Measurements from ENCODE around the gene MBD5. TPM values are rescaled to one million over a fixed set of nuclear protein-coding genes. Genes with fewer than 3 reads are reported as not detected.
A peak's percentile ranks its signal among the peaks of the same experiment; 100 is the strongest.

MBD5 gene
- total RNA-seq, 1 experiment from 2014 or later: 14.5 TPM

DNA sequence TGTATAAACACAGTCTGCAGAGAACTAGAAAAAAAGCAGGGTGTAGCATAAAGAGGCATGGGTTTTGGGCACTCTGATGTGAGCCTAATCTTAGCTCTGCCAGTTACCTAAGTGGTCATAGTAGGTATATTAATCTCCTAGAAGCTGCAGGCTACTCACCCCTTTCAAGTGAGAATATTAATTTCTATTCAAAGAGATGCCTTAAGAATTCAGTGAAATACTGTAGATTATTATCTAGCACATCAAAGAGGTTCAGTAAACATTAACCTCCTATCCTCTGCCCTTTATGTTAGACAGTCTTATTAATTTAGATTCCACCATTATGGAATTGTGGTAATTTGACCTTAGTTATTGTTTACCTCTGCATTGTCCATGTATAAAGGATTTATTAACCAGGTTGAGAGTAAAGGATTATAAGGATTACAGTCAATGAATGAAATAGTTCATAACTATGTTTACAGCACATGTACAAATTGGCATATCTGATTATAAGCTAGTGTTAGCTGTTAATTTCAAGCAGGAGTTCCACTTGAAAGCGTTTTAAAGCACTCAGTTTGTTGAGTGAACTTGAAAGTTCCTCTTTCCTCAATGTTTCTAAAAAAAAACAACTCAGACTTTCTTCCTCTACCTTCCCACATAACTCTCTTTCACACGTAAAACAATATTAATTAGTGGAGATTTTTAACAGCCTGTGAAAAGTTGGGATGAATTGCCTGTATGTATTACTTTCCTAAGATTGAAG lies 473.1 kb downstream of the MBD5 start:
- in situ Hi-C loops (cut with HindIII; ENCODE audit: low sequenced_read_pairs): no loop called here

GRCh38 chr2:148495586-148495985 lies 474.7 kb downstream of the MBD5 start:
- in situ Hi-C loops (cut with HindIII; ENCODE audit: low sequenced_read_pairs): no loop called here
- DNase-seq (ENCODE audit: low spot score): no peak

More for the DNA sequence above, 473.1 kb downstream of the MBD5 start:
- DNase-seq (ENCODE audit: low spot score): no peak

GRCh38 chr2:148501545-148501944 lies 480.7 kb downstream of the MBD5 start:
- no peak for DNase-seq (ENCODE audit: low spot score)
- in situ Hi-C loops (cut with HindIII; ENCODE audit: low sequenced_read_pairs): no loop called here

DNA sequence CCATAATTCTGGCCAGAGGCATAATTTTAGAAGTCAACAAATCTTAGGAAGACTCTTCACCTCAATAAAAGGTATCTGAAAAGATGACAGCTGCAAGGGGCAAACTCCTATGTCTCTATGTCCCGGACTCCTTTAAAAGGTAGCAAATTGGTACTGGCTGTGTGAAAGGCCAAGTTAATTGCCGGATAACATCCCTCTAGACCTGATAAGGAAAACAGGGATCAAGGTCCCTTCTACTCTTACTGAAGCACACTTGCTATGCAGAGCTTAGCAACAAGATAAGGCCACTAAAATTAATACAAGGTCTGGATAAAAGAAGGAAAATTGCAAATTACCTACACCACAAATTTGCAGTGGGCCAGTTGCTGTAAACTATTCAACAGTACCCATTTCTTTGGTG lies 482.6 kb downstream of the MBD5 start:
- DNase-seq (ENCODE audit: low spot score): no peak
- in situ Hi-C loops (cut with HindIII; ENCODE audit: low sequenced_read_pairs): no loop called here

- in situ Hi-C loops (cut with HindIII; ENCODE audit: low sequenced_read_pairs): no loop called here
- no peak for DNase-seq (ENCODE audit: low spot score)
These were observed 487.1 kb downstream of the MBD5 start for GRCh38 chr2:148507970-148508369.

DNA sequence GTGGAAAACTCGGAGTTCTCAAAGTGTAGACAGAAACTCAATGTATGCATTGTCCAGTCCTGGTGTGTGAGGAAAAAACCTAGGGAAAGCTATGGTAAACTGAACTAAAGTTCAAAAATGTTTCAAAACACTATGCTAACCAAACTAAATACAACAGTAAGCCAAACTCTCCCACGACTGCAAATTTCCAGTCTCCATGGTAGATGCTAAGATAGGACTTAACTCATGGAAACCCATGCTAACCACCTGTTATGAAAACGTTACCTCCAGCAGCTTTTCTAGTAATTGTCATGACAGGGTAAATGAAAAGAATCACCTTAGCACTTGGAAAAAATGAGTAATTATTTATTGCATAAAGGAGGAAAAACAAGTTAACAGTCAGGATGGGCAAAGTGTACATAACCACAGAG lies 488.0 kb downstream of the MBD5 start:
- no peak for DNase-seq (ENCODE audit: low spot score)
- in situ Hi-C loops (cut with HindIII; ENCODE audit: low sequenced_read_pairs): no loop called here

- in situ Hi-C loops (cut with HindIII; ENCODE audit: low sequenced_read_pairs): no loop called here
- peak; percentile 68 for DNase-seq (ENCODE audit: low spot score)
These were observed 488.5 kb downstream of the MBD5 start for GRCh38 chr2:148509288-148509902.

DNA sequence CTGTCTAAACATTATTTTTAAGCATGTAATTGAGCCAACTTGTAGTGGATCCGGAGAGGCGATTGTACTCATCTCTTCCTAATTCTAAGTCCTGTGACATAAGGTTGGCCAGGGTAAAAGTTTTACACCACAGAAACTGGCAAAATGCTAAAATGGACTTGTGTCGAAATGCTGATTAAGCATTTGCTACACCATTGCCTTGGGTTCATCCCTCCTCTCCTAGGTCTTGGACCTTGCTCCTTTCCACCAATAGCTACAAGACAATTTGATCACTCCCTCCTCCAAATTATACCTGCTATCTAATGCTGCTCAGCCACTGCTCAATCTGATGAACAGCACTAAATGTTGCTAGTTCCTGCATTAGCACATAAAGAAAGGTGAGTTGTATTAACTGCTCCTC lies 491.0 kb downstream of the MBD5 start:
- no peak for DNase-seq (ENCODE audit: low spot score)
- in situ Hi-C loops (cut with HindIII; ENCODE audit: low sequenced_read_pairs): no loop called here

DNA sequence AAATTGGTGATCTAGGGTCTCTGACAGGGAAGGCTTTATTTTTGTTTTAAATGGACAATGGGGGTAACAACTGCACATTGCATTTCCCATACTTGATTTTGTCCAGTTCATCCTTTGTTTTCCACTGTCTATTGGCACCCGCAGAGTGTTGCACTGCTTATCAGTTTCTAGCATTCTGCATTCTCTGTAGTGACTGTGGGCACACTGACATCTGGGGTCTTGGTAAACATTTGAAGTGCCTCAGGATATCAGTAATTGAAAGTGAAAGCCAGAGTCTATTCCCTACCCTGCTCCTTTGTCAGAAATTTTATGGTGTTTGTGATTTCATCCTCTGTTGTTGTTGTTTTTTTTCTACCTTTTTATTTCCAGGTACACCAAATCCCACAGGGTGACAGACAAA lies 491.6 kb downstream of the MBD5 start:
- in situ Hi-C loops (cut with HindIII; ENCODE audit: low sequenced_read_pairs): no loop called here
- no peak for DNase-seq (ENCODE audit: low spot score)

DNA sequence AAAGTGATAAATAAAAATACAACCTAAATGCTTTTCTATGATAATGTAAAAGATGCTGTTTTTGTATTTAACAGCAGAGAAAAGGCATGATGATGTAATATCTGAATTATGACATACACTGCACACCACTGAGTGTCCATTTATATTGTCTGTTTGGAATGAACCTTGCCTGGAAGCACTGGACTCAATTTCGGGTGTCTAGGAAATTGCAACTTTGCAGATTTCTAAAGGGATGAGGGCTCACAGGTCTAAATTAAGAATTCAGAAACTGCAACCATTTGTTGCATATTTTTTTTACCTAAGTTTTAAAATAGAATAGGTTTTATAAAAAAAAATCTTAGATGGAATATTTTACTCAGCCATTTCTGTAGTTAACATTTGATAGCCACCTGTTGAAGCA lies 492.5 kb downstream of the MBD5 start:
- in situ Hi-C loops (cut with HindIII; ENCODE audit: low sequenced_read_pairs): no loop called here
- no peak for DNase-seq (ENCODE audit: low spot score)

- in situ Hi-C loops (cut with HindIII; ENCODE audit: low sequenced_read_pairs): no loop called here
- no peak for DNase-seq (ENCODE audit: low spot score)
These were observed 494.2 kb downstream of the MBD5 start for GRCh38 chr2:148515120-148515519.

DNA sequence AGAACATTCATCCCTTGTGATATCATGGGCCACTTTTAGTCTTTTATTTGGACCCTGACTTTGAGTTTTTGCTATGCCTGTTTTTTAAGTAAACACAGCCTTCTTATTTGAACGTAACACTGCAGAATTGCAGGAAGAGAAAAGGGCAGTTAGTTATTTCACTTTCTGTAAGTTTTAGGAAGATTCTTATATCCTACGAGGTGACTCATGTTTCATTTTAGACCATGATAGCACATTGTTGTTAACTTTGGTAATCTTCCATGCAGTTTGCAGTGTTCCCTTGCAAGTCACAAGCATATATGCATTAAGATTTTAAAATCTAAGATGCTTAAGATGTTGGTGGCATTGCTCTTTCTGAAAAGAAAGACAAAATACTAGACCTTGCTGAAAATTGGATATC lies 495.1 kb downstream of the MBD5 start:
- in situ Hi-C loops (cut with HindIII; ENCODE audit: low sequenced_read_pairs): no loop called here
- no peak for DNase-seq (ENCODE audit: low spot score)

- in situ Hi-C loops (cut with HindIII; ENCODE audit: low sequenced_read_pairs): no loop called here
- DNase-seq (ENCODE audit: low spot score): peak; percentile 68
These were observed 496.4 kb downstream of the MBD5 start for GRCh38 chr2:148517296-148517695.

- no peak for DNase-seq (ENCODE audit: low spot score)
- in situ Hi-C loops (cut with HindIII; ENCODE audit: low sequenced_read_pairs): no loop called here
These were observed 496.9 kb downstream of the MBD5 start for GRCh38 chr2:148517822-148518221.

DNA sequence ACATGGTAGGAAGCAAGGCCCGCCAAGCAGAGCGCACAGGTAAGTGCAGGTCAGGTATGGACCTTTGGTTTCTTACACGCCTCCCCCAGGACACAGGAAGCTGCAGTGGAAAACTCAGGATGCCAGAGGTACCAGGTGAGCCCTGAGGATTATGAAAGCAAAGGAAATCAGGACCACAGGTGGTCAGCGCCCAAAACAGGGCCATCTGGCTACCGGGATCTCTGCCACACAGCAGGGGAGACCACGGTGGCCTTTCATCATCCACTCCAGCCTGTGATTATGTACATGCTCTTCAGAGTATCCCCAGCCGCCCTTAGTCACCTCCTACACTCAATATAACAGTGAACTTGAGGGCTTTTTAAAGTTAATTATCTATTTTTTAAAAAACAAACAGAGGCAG lies 498.1 kb downstream of the MBD5 start:
- in situ Hi-C loops (cut with HindIII; ENCODE audit: low sequenced_read_pairs): no loop called here
- DNase-seq (ENCODE audit: low spot score): peak; percentile 87

- peak; percentile 38 for DNase-seq (ENCODE audit: low spot score)
- in situ Hi-C loops (cut with HindIII; ENCODE audit: low sequenced_read_pairs): no loop called here
These were observed 500.3 kb downstream of the MBD5 start for GRCh38 chr2:148521181-148521580.

DNA sequence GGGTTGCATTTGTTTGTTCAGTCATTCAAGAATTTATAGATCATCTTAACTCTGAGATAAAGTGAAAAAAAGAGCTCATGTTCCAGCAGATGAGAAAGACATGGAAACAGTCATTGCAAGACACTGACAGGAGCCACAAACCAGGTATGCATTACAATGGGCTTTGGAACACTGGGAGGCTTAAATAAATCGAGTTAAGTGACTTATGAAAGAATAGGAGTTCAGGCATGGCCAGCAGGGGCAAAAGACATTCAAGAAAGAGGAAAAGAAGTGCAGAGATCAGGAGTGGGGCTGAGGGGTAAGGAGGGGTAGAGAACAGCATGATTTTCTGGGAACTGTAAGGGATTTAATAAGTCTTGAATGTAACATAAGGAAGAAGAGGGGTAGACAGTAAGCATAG lies 502.4 kb downstream of the MBD5 start:
- in situ Hi-C loops (cut with HindIII; ENCODE audit: low sequenced_read_pairs): no loop called here
- DNase-seq (ENCODE audit: low spot score): no peak

DNA sequence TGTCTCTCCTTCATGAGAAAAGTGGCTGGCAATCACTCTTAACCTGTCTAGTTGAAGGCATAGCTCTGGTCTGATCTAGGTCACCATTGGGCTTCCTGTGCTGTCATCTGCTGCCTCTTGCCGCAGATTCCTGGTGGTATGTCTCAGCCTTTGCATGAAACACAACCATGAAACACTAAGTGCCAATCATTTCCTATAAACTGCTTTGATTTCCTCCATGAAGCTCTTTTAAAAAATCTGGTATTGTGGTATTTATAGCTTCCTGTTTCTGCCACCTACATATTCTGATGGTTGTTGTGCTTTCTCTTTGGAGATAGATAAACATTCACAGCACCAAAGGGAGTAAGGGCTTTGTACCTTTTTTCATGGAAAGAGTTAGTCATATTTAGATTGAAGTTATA lies 503.6 kb downstream of the MBD5 start:
- in situ Hi-C loops (cut with HindIII; ENCODE audit: low sequenced_read_pairs): no loop called here
- no peak for DNase-seq (ENCODE audit: low spot score)

DNA sequence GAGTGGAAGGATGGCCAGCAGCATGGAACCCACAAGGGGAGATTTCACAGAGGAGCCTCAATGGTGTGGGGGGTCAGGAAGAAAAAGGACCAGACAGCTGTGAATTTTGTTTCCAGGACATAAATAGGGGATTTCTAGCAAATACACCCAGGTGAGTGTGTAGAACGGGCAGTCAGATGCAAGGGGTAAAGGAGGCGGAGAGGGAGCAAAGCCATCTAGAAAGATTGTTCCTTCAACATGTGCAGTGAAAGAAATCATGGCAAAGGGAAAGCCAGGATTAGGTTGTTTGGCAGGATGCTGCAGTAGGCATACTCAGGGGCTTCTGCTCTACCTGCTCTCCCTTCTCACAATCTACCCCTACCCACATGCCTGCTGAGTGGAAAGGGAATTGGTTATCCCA lies 504.2 kb downstream of the MBD5 start:
- in situ Hi-C loops (cut with HindIII; ENCODE audit: low sequenced_read_pairs): no loop called here
- DNase-seq (ENCODE audit: low spot score): no peak

- in situ Hi-C loops (cut with HindIII; ENCODE audit: low sequenced_read_pairs): no loop called here
- no peak for DNase-seq (ENCODE audit: low spot score)
These were observed 505.8 kb downstream of the MBD5 start for GRCh38 chr2:148526509-148527346.
